Smooth muscle cell (in vitro differentiated cells): ENCODE data around the gene YPEL4. TPM values are rescaled to one million over a fixed set of nuclear protein-coding genes. Genes with fewer than 3 reads are reported as not detected.
"Not testable (repeated sequence)": the region's sequence is repeated elsewhere in the genome, so short reads cannot be mapped to it uniquely, and the experiment has no call there.

ENCODE experiments used
- DNase-seq: peaks from one replicate; lab custom pipeline; 2025; ENCODE audit not compliant: unreplicated experiment; lab: John Stamatoyannopoulos, UW
- H2AFZ ChIP-seq: fragments of 200-600 bp; sonication (generic); 2 replicates; pipeline ENCODE4 v1.6.0; 2016; ENCODE audit warnings: antibody characterized with exemption, low read depth, mild to moderate bottlenecking
- H3F3A ChIP-seq: fragments of 200-600 bp; sonication (generic); 2 replicates; pipeline ENCODE4 v1.6.0; 2017; ENCODE audit warnings: antibody characterized with exemption, low read depth
- H3K27ac ChIP-seq: fragments of 200-600 bp; sonication (generic); 2 replicates; pipeline ENCODE4 v1.5.1; 2016; ENCODE audit warnings: low read depth, mild to moderate bottlenecking
- H3K27me3 ChIP-seq: fragments of 200-600 bp; sonication (generic); 2 replicates; pipeline ENCODE4 v1.6.1; 2016; ENCODE audit warnings: low read depth, mild to moderate bottlenecking
- H3K36me3 ChIP-seq: fragments of 200-600 bp; sonication (generic); 2 replicates; pipeline ENCODE4 v1.5.1; 2016; ENCODE audit warnings: low read depth
- H3K4me1 ChIP-seq: fragments of 200-600 bp; sonication (generic); 2 replicates; pipeline ENCODE4 v1.5.1; 2016; ENCODE audit warnings: low read depth
- H3K4me2 ChIP-seq: fragments of 200-600 bp; sonication (generic); 2 replicates; pipeline ENCODE4 v1.6.0; 2016; ENCODE audit warnings: mild to moderate bottlenecking
- H3K4me3 ChIP-seq: fragments of 200-600 bp; sonication (generic); 2 replicates; pipeline ENCODE4 v1.5.1; 2016; ENCODE audit warnings: mild to moderate bottlenecking
- H3K79me2 ChIP-seq: fragments of 200-600 bp; sonication (generic); 2 replicates; pipeline ENCODE4 v1.6.0; 2016; ENCODE audit warnings: low read depth, mild to moderate bottlenecking
- H3K9ac ChIP-seq: fragments of 200-600 bp; sonication (generic); 2 replicates; pipeline ENCODE4 v1.6.0; 2016; ENCODE audit warnings: low read depth
- H3K9me3 ChIP-seq: fragments of 200-600 bp; sonication (generic); replicated peaks from 2 replicates; pipeline ENCODE4 v1.5.1; 2016; ENCODE audit warnings: low read depth
- H4K20me1 ChIP-seq: fragments of 200-600 bp; sonication (generic); 2 replicates; pipeline ENCODE4 v1.6.0; 2016; ENCODE audit warnings: low read depth
- WGBS: methylation state at CpG from one replicate; pipeline ENCODE4 v1.1.7; 2016; ENCODE audit warnings: low lambda C conversion rate; 5-methylcytosine and 5-hydroxymethylcytosine counted together
- polyA plus RNA-seq: library from polyadenylated mRNA; unstranded; fragments of >200 nt; fragmentation: Nextera tagmentation; extraction: Ambion mirVana; gene quantifications from 2 replicates; pipeline ENCODE4 v1.2.1, GENCODE V29; 2016
- total RNA-seq: library from RNA; depleted of rRNA; stranded (reverse); fragments of >200 nt; gene quantifications from 2 replicates; pipeline ENCODE4 v1.2.3, GENCODE V29; 2014
- TF ChIP-seq, protein P1 (sequence below): fragments of 200-600 bp; sonication (generic); IDR thresholded peaks from 2 replicates; pipeline ENCODE4 v1.5.1; 2017; ENCODE audit warnings: borderline replicate concordance, mild to moderate bottlenecking, antibody characterized with exemption; ENCODE audit not compliant: insufficient read depth, poor library complexity, severe bottlenecking

YPEL4 gene, protein sequence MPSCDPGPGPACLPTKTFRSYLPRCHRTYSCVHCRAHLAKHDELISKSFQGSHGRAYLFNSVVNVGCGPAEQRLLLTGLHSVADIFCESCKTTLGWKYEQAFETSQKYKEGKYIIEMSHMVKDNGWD
- total RNA-seq = 0.18 and 2.5 TPM in 2 replicates
- polyA plus RNA-seq = 2.0 and 2.9 TPM in 2 replicates

DNA sequence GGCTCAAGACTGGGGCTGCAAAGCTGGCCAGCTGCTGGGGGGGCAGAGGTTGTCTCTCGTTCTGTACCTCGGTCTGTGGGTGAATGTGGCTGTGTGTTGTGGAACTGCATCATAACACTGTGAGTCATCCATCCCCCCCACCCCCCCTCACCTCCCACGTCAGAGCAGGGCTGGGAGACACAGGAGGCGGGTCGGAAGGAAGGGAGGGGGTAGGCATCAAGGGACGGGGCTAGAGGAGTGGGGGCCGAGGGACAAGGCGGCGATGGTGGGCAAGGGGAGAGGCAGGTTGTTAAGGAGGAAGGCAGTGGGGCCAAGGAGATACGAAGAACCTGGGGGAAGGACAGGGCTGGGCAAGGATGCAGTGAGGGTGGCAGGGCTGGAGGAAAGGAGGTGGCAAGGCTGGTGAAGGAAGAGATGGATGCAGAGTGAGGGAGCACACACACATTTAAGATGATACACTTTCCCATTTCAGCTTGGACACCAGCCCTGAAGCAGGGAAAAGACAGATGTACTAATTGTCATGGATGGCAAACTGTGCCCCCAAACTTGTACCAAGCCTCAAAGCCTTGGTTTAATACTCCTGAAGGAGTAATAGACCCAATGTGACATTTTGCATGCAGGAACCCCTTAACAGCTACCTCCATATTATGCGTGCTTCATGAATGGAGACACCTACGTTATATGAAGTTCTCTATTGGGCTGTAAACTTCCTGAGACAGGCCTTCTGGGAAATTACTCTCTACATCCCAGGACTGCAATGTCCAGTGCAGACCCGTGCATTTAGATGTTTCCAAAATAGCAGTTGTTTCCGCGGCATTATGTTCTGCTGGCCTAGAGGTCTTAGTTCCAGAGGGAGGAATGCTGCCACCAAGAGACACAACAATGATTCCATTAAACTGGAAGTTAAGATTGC, at the start of gene YPEL4:
TSS of gene YPEL4 (minus strand) at position 87 of the 913 bp plus-strand sequence. CDS start 2,805 bp downstream, outside the sequence.
- Histone ChIP-seq H2AFZ (no peak within 1 kb of the TSS), H3K4me1 (peaks cover 38% of the 10 kb centered on the region), H3K4me2 (peak within 1 kb of the TSS; percentile 98), H3K9me3 (no peaks in the 10 kb centered on the region), H3F3A (peaks cover 3% of the 10 kb centered on the region), H3K4me3 (peak within 1 kb of the TSS; percentile 59), H3K9ac (peak within 1 kb of the TSS; percentile 29), H3K36me3 (no peaks in the 10 kb centered on the region), H3K27me3 (no peaks in the 10 kb centered on the region), H3K27ac (no peak within 1 kb of the TSS), H4K20me1 (peaks cover 34% of the 10 kb centered on the region), H3K79me2 (no peaks in the 10 kb centered on the region)
- DNase-seq = peak; percentile 58
- TF ChIP-seq, protein P1, sequence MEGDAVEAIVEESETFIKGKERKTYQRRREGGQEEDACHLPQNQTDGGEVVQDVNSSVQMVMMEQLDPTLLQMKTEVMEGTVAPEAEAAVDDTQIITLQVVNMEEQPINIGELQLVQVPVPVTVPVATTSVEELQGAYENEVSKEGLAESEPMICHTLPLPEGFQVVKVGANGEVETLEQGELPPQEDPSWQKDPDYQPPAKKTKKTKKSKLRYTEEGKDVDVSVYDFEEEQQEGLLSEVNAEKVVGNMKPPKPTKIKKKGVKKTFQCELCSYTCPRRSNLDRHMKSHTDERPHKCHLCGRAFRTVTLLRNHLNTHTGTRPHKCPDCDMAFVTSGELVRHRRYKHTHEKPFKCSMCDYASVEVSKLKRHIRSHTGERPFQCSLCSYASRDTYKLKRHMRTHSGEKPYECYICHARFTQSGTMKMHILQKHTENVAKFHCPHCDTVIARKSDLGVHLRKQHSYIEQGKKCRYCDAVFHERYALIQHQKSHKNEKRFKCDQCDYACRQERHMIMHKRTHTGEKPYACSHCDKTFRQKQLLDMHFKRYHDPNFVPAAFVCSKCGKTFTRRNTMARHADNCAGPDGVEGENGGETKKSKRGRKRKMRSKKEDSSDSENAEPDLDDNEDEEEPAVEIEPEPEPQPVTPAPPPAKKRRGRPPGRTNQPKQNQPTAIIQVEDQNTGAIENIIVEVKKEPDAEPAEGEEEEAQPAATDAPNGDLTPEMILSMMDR = no peak
- 41% methylated on average over 7 of the region's 15 CpGs for WGBS

DNA sequence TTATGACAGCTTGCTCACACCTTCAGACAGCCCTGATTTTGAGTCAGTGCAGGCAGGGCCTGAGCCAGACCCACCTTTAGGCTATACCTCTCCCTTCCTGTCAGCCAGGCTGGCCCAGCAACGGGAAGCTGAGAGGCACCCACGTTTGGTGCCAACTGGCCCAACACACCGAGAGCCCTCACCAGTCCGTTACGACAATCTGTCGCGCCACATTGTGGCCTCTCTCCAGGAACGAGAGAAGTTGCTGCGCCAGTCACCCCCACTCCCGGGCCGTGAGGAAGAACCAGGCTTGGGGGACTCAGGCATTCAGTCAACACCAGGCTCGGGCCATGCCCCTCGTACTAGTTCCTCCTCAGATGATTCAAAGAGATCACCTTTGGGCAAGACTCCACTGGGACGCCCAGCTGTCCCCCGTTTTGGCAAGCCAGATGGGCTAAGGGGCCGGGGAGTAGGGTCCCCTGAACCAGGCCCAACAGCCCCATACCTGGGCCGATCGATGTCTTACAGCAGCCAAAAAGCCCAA, 49.2 kb upstream of the YPEL4 start:
- H3K27ac ChIP-seq = no peak overlapping the region
- H3K4me2 ChIP-seq = no peak overlapping the region
- H3K9me3 ChIP-seq = no peaks in the 10 kb centered on the region
- peaks cover 27% of the 10 kb centered on the region for H3K36me3 ChIP-seq
- WGBS = 96% methylated on average over 18 of the region's 18 CpGs
- H3K79me2 ChIP-seq = no peaks in the 10 kb centered on the region
- no peak overlapping the region for H3K4me3 ChIP-seq
- peaks cover 12% of the 10 kb centered on the region for H3F3A ChIP-seq
- no peaks in the 10 kb centered on the region for H4K20me1 ChIP-seq
- no peak overlapping the region for H3K9ac ChIP-seq
- no peak overlapping the region for H2AFZ ChIP-seq
- DNase-seq = no peak
- H3K27me3 ChIP-seq = no peaks in the 10 kb centered on the region
- no peaks in the 10 kb centered on the region for H3K4me1 ChIP-seq
- TF ChIP-seq, protein P1 = no peak

GRCh38 chr11:57690474-57690873, 40.8 kb upstream of the YPEL4 start:
- not testable (repeated sequence) for H3K4me2 ChIP-seq, H3F3A ChIP-seq, H3K79me2 ChIP-seq, H3K4me1 ChIP-seq, H3K4me3 ChIP-seq, H2AFZ ChIP-seq, H3K27ac ChIP-seq, H3K27me3 ChIP-seq, DNase-seq, H3K9me3 ChIP-seq, H4K20me1 ChIP-seq, H3K9ac ChIP-seq
- H3K36me3 ChIP-seq = peaks cover 32% of the 10 kb centered on the region
- WGBS = 98% methylated on average over 5 of the region's 5 CpGs

DNA sequence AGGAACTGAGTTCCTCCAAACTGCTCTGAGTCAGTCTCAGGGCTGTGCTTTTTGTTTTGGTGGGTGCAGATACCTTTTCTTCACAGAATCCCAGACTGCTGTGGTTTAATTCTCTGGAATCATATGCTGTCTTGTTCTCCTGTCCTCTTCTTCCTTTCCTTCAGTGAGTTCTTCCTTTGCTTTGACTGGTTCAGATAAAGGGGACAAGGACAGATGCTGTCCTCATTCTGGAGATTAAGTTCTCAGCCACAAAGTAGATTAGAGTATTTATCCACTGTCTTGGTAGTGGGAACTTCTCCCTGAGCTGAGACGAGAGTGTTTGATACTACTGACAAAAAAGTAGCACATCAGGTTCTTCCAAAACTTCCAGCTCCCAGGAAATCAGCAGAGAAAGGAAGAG, 31.5 kb upstream of the YPEL4 start:
- Histone ChIP-seq H4K20me1 (peaks cover 56% of the 10 kb centered on the region), H3K79me2 (peaks cover 85% of the 10 kb centered on the region)
- DNase-seq = no peak

More for the DNA sequence above, 31.5 kb upstream of the YPEL4 start:
- peak overlapping the region; percentile 67 for H3K27ac ChIP-seq
- TF ChIP-seq, protein P1 = no peak
- H3K4me3 ChIP-seq = no peak overlapping the region
- H3K36me3 ChIP-seq = peaks cover 15% of the 10 kb centered on the region
- no peaks in the 10 kb centered on the region for H3F3A ChIP-seq
- no peak overlapping the region for H2AFZ ChIP-seq
- H3K9ac ChIP-seq = peak overlapping the region; percentile 51
- 26% methylated on average over 1 of the region's 1 CpG for WGBS
- H3K4me1 ChIP-seq = no peaks in the 10 kb centered on the region
- H3K4me2 ChIP-seq = peak overlapping the region; percentile 25
- H3K27me3 ChIP-seq = no peaks in the 10 kb centered on the region
- no peaks in the 10 kb centered on the region for H3K9me3 ChIP-seq
